PC-3 (cell line): ENCODE data around the gene CDH13.

Experiments
- CTCF ChIP-seq: fragments of 300-600 bp; sonication (generic); conservative IDR thresholded peaks from 2 replicates; pipeline ENCODE4 v1.5.1; 2017; ENCODE audit warnings: antibody characterized with exemption, low read depth, mild to moderate bottlenecking, low read length
- EZH2 ChIP-seq: fragments of 300-600 bp; sonication (generic); IDR thresholded peaks from one replicate; pipeline ENCODE4 v1.6.1; 2017; ENCODE audit warnings: antibody characterized with exemption, mild to moderate bottlenecking, low read length; ENCODE audit not compliant: unreplicated experiment

- TF ChIP-seq CTCF (no peak), EZH2 (no peak)
Measured at GRCh38 chr16:83837566-83837965, 1210.8 kb downstream of the CDH13 start.
